WTC11 (cell line): ENCODE data around the gene NIPA2. TPM values are rescaled to one million over a fixed set of nuclear protein-coding genes. Genes with fewer than 3 reads are reported as not detected.

Source experiments
- ATAC-seq: fragments of 200-7000 bp; cut with Tn5 transposase; 2 replicates; pipeline ENCODE4 v1.10.0; 2021; ENCODE audit warnings: mild to moderate bottlenecking, moderate library complexity
- CTCF ChIA-PET: fragments of 300-600 bp; sonication (Branson Sonifier 250); formaldehyde crosslinking; loops from one replicate; lab custom pipeline; 2021; ENCODE audit warnings: antibody characterized with exemption; lab: Charles Lee
- POLR2A ChIA-PET: fragments of 350-600 bp; sonication (Branson Sonifier 250); formaldehyde crosslinking; loops from one replicate; lab custom pipeline; 2021; ENCODE audit warnings: antibody characterized with exemption; lab: Charles Lee
- DNase-seq: peaks from one replicate; pipeline ENCODE4 v3.0.0; 2021; ENCODE audit warnings: low spot score
- H3K27ac Mint-ChIP-seq: 2 replicates; pipeline ENCODE4 v1.8.0; 2021; ENCODE audit warnings: mixed read lengths
- H3K27me3 Mint-ChIP-seq: 2 replicates; pipeline ENCODE4 v1.8.0; 2021; ENCODE audit warnings: low read depth, mild to moderate bottlenecking, moderate library complexity, mixed read lengths
- H3K36me3 Mint-ChIP-seq: 2 replicates; pipeline ENCODE4 v1.8.0; 2021; ENCODE audit warnings: mixed read lengths
- H3K4me1 Mint-ChIP-seq: 2 replicates; pipeline ENCODE4 v1.8.0; 2022; ENCODE audit warnings: mixed read lengths
- H3K4me3 Mint-ChIP-seq: 2 replicates; pipeline ENCODE4 v1.8.0; 2021; ENCODE audit warnings: mild to moderate bottlenecking, moderate library complexity, mixed read lengths
- H3K9me3 Mint-ChIP-seq: 2 replicates; pipeline ENCODE4 v1.8.0; 2021; ENCODE audit warnings: mixed read lengths
- ATF2 ChIP-seq: sonication (generic); formaldehyde crosslinking; IDR thresholded peaks from 2 replicates; pipeline ENCODE4 v1.8.1; 2022; ENCODE audit warnings: low read depth, missing genetic modification reagents, borderline replicate concordance
- ETV6 ChIP-seq: sonication (generic); formaldehyde crosslinking; IDR thresholded peaks from 2 replicates; pipeline ENCODE4 v1.8.1; 2022; ENCODE audit warnings: mild to moderate bottlenecking, missing genetic modification reagents
- FOXJ3 ChIP-seq: sonication (generic); formaldehyde crosslinking; IDR thresholded peaks from 2 replicates; pipeline ENCODE4 v1.9.0; 2021; ENCODE audit warnings: missing genetic modification reagents, mild to moderate bottlenecking, borderline replicate concordance
- FOXP1 ChIP-seq: sonication (generic); formaldehyde crosslinking; IDR thresholded peaks from 2 replicates; pipeline ENCODE4 v1.8.0; 2022; ENCODE audit warnings: missing genetic modification reagents, mild to moderate bottlenecking, moderate library complexity, borderline replicate concordance
- GTF2I ChIP-seq: fragments of 250-450 bp; sonication (Bioruptor Pico); conservative IDR thresholded peaks from 2 replicates; pipeline ENCODE4 v1.4.0; 2021; ENCODE audit warnings: mild to moderate bottlenecking
- KAT7 ChIP-seq: sonication (generic); formaldehyde crosslinking; IDR thresholded peaks from 2 replicates; pipeline ENCODE4 v1.8.1; 2023; ENCODE audit warnings: missing genetic modification reagents, mild to moderate bottlenecking, borderline replicate concordance
- NFE2L1 ChIP-seq: sonication (generic); formaldehyde crosslinking; IDR thresholded peaks from 2 replicates; pipeline ENCODE4 v1.8.1; 2023; ENCODE audit warnings: missing genetic modification reagents
- NFYB ChIP-seq: sonication (generic); formaldehyde crosslinking; conservative IDR thresholded peaks from 2 replicates; pipeline ENCODE4 v1.8.0; 2022; ENCODE audit warnings: low read depth, missing genetic modification reagents
- PRRX2 ChIP-seq: fragments of 250-450 bp; sonication (Bioruptor Pico); IDR thresholded peaks from 2 replicates; pipeline ENCODE4 v1.8.0; 2021; ENCODE audit warnings: mild to moderate bottlenecking
- RELA ChIP-seq: sonication (generic); formaldehyde crosslinking; IDR thresholded peaks from 2 replicates; pipeline ENCODE4 v1.8.1; 2022; ENCODE audit warnings: missing genetic modification reagents, mild to moderate bottlenecking, borderline replicate concordance
- ZNF138 ChIP-seq: sonication (generic); formaldehyde crosslinking; conservative IDR thresholded peaks from 2 replicates; pipeline ENCODE4 v1.8.1; 2022; ENCODE audit warnings: mild to moderate bottlenecking, moderate library complexity, missing genetic modification reagents
- ZNF219 ChIP-seq: sonication (generic); formaldehyde crosslinking; IDR thresholded peaks from 2 replicates; pipeline ENCODE4 v1.8.0; 2023; ENCODE audit warnings: missing genetic modification reagents, mild to moderate bottlenecking, borderline replicate concordance
- ZNF232 ChIP-seq: sonication (generic); formaldehyde crosslinking; IDR thresholded peaks from 2 replicates; pipeline ENCODE4 v1.8.0; 2022; ENCODE audit warnings: mild to moderate bottlenecking, missing genetic modification reagents
- ZNF423 ChIP-seq: fragments of 250-450 bp; sonication (Bioruptor Pico); IDR thresholded peaks from 2 replicates; pipeline ENCODE4 v2.1.2; 2022; ENCODE audit warnings: mild to moderate bottlenecking, moderate library complexity
- ZNF532 ChIP-seq: fragments of 250-450 bp; sonication (Bioruptor Pico); IDR thresholded peaks from 2 replicates; pipeline ENCODE4 v1.9.0; 2021; ENCODE audit warnings: mild to moderate bottlenecking, borderline replicate concordance
- ZSCAN18 ChIP-seq: fragments of 250-450 bp; sonication (Bioruptor Pico); IDR thresholded peaks from 2 replicates; pipeline ENCODE4 v2.1.2; 2022; ENCODE audit warnings: mild to moderate bottlenecking, moderate library complexity
- total RNA-seq: library from RNA; stranded (reverse); gene quantifications from 3 replicates; pipeline ENCODE4 v1.2.3, GENCODE V29; 2021

The NIPA2 gene
- total RNA-seq, 1 experiment from 2014 or later, result 79.5 TPM

- ChIA-PET POLR2A (no interaction called here), CTCF (no interaction called here)
- Mint-ChIP-seq H3K27ac (peak overlapping the region; percentile 31; the same call in 1 of the 2 replicates), H3K27me3 (no peaks in the 10 kb centered on the region), H3K36me3 (peaks cover 41% of the 10 kb centered on the region), H3K4me1 (no peaks in the 10 kb centered on the region), H3K4me3 (no peak overlapping the region), H3K9me3 (peaks cover 8% of the 10 kb centered on the region)
- no peak for ATAC-seq
- TF ChIP-seq ZNF423 (no peak), ZNF138 (no peak), ATF2 (CRISPR knock-in tag) (no peak), ETV6 (no peak), RELA (no peak), GTF2I (CRISPR knock-in tag) (no peak), KAT7 (CRISPR knock-in tag) (no peak), NFYB (no peak), ZNF532 (CRISPR knock-in tag) (no peak), FOXP1 (no peak), ZNF219 (CRISPR knock-in tag) (no peak)
- DNase-seq, result no peak
Measured at GRCh38 chr15:22902981-22903380, 64.5 kb downstream of the NIPA2 start.

- TF ChIP-seq ZNF532 (CRISPR knock-in tag) (no peak), ETV6 (no peak), NFYB (no peak), PRRX2 (no peak), NFE2L1 (no peak)
- ChIA-PET CTCF (no interaction called here), POLR2A (no interaction called here)
- H3K4me1 Mint-ChIP-seq, result no peaks in the 10 kb centered on the region
- H3K36me3 Mint-ChIP-seq, result peaks cover 43% of the 10 kb centered on the region
- DNase-seq (no peak), ATAC-seq (no peak)
- H3K4me3 Mint-ChIP-seq, result no peak overlapping the region
- H3K27ac Mint-ChIP-seq, result no peak overlapping the region
- peaks cover 8% of the 10 kb centered on the region for H3K9me3 Mint-ChIP-seq
- H3K27me3 Mint-ChIP-seq, result no peaks in the 10 kb centered on the region
Measured at GRCh38 chr15:22903427-22903826, 65.0 kb downstream of the NIPA2 start.

- POLR2A ChIA-PET, result no interaction called here
- Mint-ChIP-seq H3K27ac (no peak overlapping the region), H3K9me3 (peaks cover 8% of the 10 kb centered on the region), H3K36me3 (peaks cover 46% of the 10 kb centered on the region), H3K4me3 (no peak overlapping the region), H3K4me1 (no peaks in the 10 kb centered on the region), H3K27me3 (no peaks in the 10 kb centered on the region)
- DNase-seq (no peak), ATAC-seq (no peak)
- CTCF ChIA-PET, result no interaction called here
- no peak for TF ChIP-seq ZNF232 (CRISPR knock-in tag)
- no peak for TF ChIP-seq ZNF423
- no peak for TF ChIP-seq FOXJ3 (CRISPR knock-in tag)
- TF ChIP-seq ZSCAN18 (CRISPR knock-in tag), result no peak
Measured at GRCh38 chr15:22903961-22904534, 65.6 kb downstream of the NIPA2 start.
